22Rv1 (cell line): ENCODE measurements around the gene IGLL5.

Experiments used
- CTCF ChIP-seq: fragments of 450-650 bp; IDR thresholded peaks from 2 replicates; pipeline ENCODE4 v1.5.1; 2017; ENCODE audit warnings: mild to moderate bottlenecking
- ZFX ChIP-seq: fragments of 450-650 bp; IDR thresholded peaks from 2 replicates; pipeline ENCODE4 v1.6.1; 2017; ENCODE audit warnings: antibody characterized with exemption, borderline replicate concordance

- TF ChIP-seq CTCF (no peak), ZFX (no peak)
These were observed 28.0 kb downstream of the IGLL5 start for GRCh38 chr22:22915670-22916035.
